ENCODE measurements around the gene PI4KA. TPM values are rescaled to one million over a fixed set of nuclear protein-coding genes. Genes with fewer than 3 reads are reported as not detected.

The PI4KA gene
- total RNA-seq, 2 donors from 2014 or later, result 85.4 to 112 TPM

DNA sequence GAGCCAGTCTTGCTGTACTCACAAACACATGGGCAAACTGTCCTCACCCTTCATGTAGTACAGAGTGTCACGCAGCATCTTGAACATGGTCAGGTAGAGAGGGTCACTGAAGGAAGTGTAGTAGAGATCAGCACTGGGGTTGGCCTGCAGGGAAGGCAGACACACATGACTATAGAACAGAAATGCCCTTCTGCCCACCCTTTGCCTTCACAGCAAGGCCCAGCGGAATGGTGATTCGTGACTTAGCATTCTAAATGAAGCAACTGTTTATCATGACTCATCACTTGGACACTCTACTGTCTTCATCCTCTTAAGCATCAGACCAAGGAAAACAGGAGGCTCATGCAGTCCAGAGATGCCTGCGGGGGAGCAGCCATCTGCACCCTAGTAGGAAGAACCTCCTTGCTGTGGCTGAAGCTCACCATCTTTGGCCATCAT lies 51.3 kb downstream of the PI4KA start:
- H3K9me3 ChIP-seq, result no peaks in the 10 kb centered on the region
- no peak for ATAC-seq (ENCODE audit: insufficient number of reproducible peaks, low FRiP score, low read depth)
- no peak overlapping the region for H3K4me3 ChIP-seq
- no peak overlapping the region for H3K27ac ChIP-seq
- H3K4me1 ChIP-seq (ENCODE audit: control insufficient read depth in 1 of 2, low read depth in 2 of 2), result no peaks in the 10 kb centered on the region
- H3K36me3 ChIP-seq, result peaks cover 59% of the 10 kb centered on the region
- no peak for TF ChIP-seq CTCF (IDR thresholded peaks at IDR 0.05)
- DNase-seq (ENCODE audit: low spot score), result no peak
- no peaks in the 10 kb centered on the region for H3K27me3 ChIP-seq (replicated peaks; ENCODE audit: insufficient read depth)

- no peak overlapping the region for H3K4me3 ChIP-seq
- TF ChIP-seq CTCF (IDR thresholded peaks at IDR 0.05), result no peak
- DNase-seq (ENCODE audit: low spot score) (no peak), ATAC-seq (ENCODE audit: insufficient number of reproducible peaks, low FRiP score, low read depth) (no peak)
- no peaks in the 10 kb centered on the region for H3K27me3 ChIP-seq (replicated peaks; ENCODE audit: insufficient read depth)
- no peak overlapping the region for H3K27ac ChIP-seq
- H3K36me3 ChIP-seq, result peaks cover 65% of the 10 kb centered on the region
- no peaks in the 10 kb centered on the region for H3K4me1 ChIP-seq (ENCODE audit: control insufficient read depth in 1 of 2, low read depth in 2 of 2)
- no peaks in the 10 kb centered on the region for H3K9me3 ChIP-seq
Measured at GRCh38 chr22:20805972-20806471, 52.6 kb downstream of the PI4KA start.

DNA sequence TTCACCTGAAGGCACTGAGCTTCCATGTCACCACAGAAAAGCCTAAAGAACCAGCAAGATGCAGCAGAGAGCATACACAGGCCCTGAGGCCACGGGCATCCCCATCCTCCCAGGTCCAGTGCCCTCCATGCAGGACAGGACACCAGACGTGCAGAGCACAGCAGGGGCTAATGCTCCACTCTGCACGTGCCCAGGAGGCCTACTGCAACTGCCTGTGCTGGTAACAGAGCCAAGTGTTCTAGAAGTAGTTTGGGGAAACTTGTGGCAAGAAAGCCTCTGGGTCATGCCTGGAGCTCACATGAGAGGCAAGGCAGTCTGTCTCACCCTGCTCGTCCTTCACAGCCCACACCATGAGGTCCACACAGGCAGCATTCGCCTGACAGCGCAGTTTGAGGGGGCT lies 54.0 kb downstream of the PI4KA start:
- no peak for DNase-seq (ENCODE audit: low spot score)
- H3K9me3 ChIP-seq, result no peaks in the 10 kb centered on the region
- no peaks in the 10 kb centered on the region for H3K4me1 ChIP-seq (ENCODE audit: control insufficient read depth in 1 of 2, low read depth in 2 of 2)
- H3K27me3 ChIP-seq (replicated peaks; ENCODE audit: insufficient read depth), result no peaks in the 10 kb centered on the region
- no peak for ATAC-seq (ENCODE audit: insufficient number of reproducible peaks, low FRiP score, low read depth)
- no peak overlapping the region for H3K27ac ChIP-seq
- TF ChIP-seq CTCF (IDR thresholded peaks at IDR 0.05), result no peak
- no peak overlapping the region for H3K4me3 ChIP-seq
- H3K36me3 ChIP-seq, result peaks cover 62% of the 10 kb centered on the region

- no peak for TF ChIP-seq CTCF (IDR thresholded peaks at IDR 0.05)
Measured at GRCh38 chr22:20803696-20804324, 54.8 kb downstream of the PI4KA start.

DNA sequence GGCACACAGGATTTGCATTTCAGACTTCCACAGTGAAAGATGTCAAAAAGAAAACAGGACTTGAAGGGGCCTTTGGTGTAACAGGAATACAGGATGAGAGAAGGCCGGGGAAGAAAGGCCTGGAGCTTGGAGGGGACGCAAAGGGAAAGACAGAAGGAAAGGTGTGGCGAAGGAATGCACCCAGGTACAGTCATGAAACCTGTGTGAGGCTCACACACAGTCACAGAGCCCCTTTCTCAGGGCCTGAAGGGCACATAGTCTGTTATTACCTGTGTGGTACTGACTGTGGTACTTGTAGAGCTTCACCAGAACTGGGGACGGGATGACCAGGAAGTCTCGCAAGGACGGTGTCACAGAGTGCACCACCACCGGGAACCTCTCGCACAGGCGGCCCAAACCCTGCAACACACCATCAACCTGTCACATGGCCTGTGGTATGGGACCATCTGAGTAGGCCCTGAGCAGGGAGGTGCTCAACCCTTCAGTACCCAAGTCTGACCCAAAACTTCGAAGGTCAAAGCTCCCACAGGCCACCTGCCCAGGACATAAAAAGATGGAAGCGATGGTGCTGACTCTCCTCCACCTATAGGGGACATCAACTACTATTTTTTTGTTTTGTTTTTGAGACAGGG lies 55.6 kb downstream of the PI4KA start:
- no peak for ATAC-seq (ENCODE audit: insufficient number of reproducible peaks, low FRiP score, low read depth)

More at GRCh38 chr22:20803696-20804324, 54.8 kb downstream of the PI4KA start:
- DNase-seq (ENCODE audit: low spot score) (no peak), ATAC-seq (ENCODE audit: insufficient number of reproducible peaks, low FRiP score, low read depth) (no peak)
- Histone ChIP-seq H3K9me3 (no peaks in the 10 kb centered on the region), H3K36me3 (peaks cover 62% of the 10 kb centered on the region), H3K27me3 (replicated peaks; ENCODE audit: insufficient read depth) (no peaks in the 10 kb centered on the region), H3K27ac (no peak overlapping the region), H3K4me3 (no peak overlapping the region), H3K4me1 (ENCODE audit: control insufficient read depth in 1 of 2, low read depth in 2 of 2) (no peaks in the 10 kb centered on the region)

More for the DNA sequence above, 55.6 kb downstream of the PI4KA start:
- peaks cover 70% of the 10 kb centered on the region for H3K36me3 ChIP-seq
- no peaks in the 10 kb centered on the region for H3K27me3 ChIP-seq (replicated peaks; ENCODE audit: insufficient read depth)
- H3K9me3 ChIP-seq, result no peaks in the 10 kb centered on the region
- no peak overlapping the region for H3K27ac ChIP-seq
- no peak for TF ChIP-seq CTCF (IDR thresholded peaks at IDR 0.05)
- no peaks in the 10 kb centered on the region for H3K4me1 ChIP-seq (ENCODE audit: control insufficient read depth in 1 of 2, low read depth in 2 of 2)
- no peak overlapping the region for H3K4me3 ChIP-seq
- DNase-seq (ENCODE audit: low spot score), result no peak
